SU-DHL-6 (cell line): ENCODE data around the gene BCKDHB.

Experiments used
- H2AFZ ChIP-seq: fragments of 200-600 bp; sonication (generic); 2 replicates; pipeline ENCODE4 v1.6.1; 2014; ENCODE audit warnings: low read depth, mild to moderate bottlenecking, moderate library complexity, mixed read lengths, antibody characterized with exemption, low read length; ENCODE audit not compliant: severe bottlenecking
- H3F3A ChIP-seq: fragments of 200-600 bp; shearing (Covaris generic); 2 replicates; pipeline ENCODE4 v1.6.0; 2016; ENCODE audit warnings: antibody characterized with exemption, mild to moderate bottlenecking; ENCODE audit not compliant: insufficient read depth
- H3K27ac ChIP-seq: fragments of 200-600 bp; sonication (generic); 2 replicates; pipeline ENCODE4 v1.5.1; 2016; ENCODE audit warnings: low read depth, mild to moderate bottlenecking, low read length, moderate library complexity, mixed read lengths
- H3K27me3 ChIP-seq: fragments of 200-600 bp; sonication (generic), shearing (Covaris generic); 2 replicates; pipeline ENCODE4 v1.6.0; 2014; ENCODE audit warnings: mild to moderate bottlenecking, low read length
- H3K36me3 ChIP-seq: fragments of 200-600 bp; sonication (generic); 2 replicates; pipeline ENCODE4 v1.6.1; 2014; ENCODE audit warnings: mild to moderate bottlenecking, low read length, mixed read lengths
- H3K4me2 ChIP-seq: fragments of 300-600, 200-600 bp; shearing (Covaris generic), sonication (generic); 2 replicates; pipeline ENCODE4 v1.6.0; 2014; ENCODE audit warnings: low read length, low read depth, mild to moderate bottlenecking; ENCODE audit not compliant: poor library complexity, severe bottlenecking
- H3K4me3 ChIP-seq: fragments of 200-600 bp; sonication (generic); 2 replicates; pipeline ENCODE4 v1.5.1; 2014; ENCODE audit warnings: antibody characterized with exemption, low read length, mild to moderate bottlenecking, mixed read lengths; ENCODE audit not compliant: insufficient read depth, poor library complexity, severe bottlenecking
- H3K79me2 ChIP-seq: fragments of 200-600 bp; sonication (generic); 2 replicates; pipeline ENCODE4 v1.6.1; 2014; ENCODE audit warnings: mild to moderate bottlenecking, low read length, moderate library complexity; ENCODE audit not compliant: insufficient read depth
- H3K9ac ChIP-seq: fragments of 200-600 bp; sonication (generic); 2 replicates; pipeline ENCODE4 v1.7.0; 2014; ENCODE audit warnings: mild to moderate bottlenecking, low read length
- H3K9me2 ChIP-seq: fragments of 200-600 bp; sonication (generic); replicated peaks from 2 replicates; pipeline ENCODE4 v1.6.1; 2014; ENCODE audit warnings: low read length; ENCODE audit not compliant: insufficient read depth
- H3K9me3 ChIP-seq: fragments of 200-600 bp; sonication (generic); 2 replicates; pipeline ENCODE4 v1.6.1; 2014; ENCODE audit warnings: low read length, mixed read lengths; ENCODE audit not compliant: insufficient read depth
- H4K20me1 ChIP-seq: fragments of 200-600 bp; sonication (generic); 2 replicates; pipeline ENCODE4 v1.6.1; 2014; ENCODE audit warnings: low read depth, mild to moderate bottlenecking, antibody characterized with exemption, low read length, moderate library complexity, mixed read lengths
- CTCF ChIP-seq: fragments of 200-600 bp; sonication (generic); IDR thresholded peaks from one replicate; pipeline ENCODE4 v1.5.1; 2017; ENCODE audit warnings: antibody characterized with exemption, mild to moderate bottlenecking, low read length, moderate library complexity; ENCODE audit not compliant: insufficient read depth, poor library complexity, severe bottlenecking
- EZH2phosphoT487 ChIP-seq: fragments of 200-600 bp; sonication (generic), shearing (Covaris generic); conservative IDR thresholded peaks from 2 replicates; pipeline ENCODE4 v1.6.1; 2018; ENCODE audit warnings: mild to moderate bottlenecking, antibody characterized with exemption, low read length, moderate library complexity, mixed read lengths

BCKDHB gene

GRCh38 chr6:80154160-80154559 is 47.7 kb downstream of the BCKDHB start:
- Histone ChIP-seq H3K4me2 (no peak overlapping the region), H3F3A (no peaks in the 10 kb centered on the region), H2AFZ (no peak overlapping the region), H3K36me3 (no peaks in the 10 kb centered on the region), H4K20me1 (no peaks in the 10 kb centered on the region), H3K4me3 (no peak overlapping the region), H3K27ac (no peak overlapping the region), H3K79me2 (no peaks in the 10 kb centered on the region), H3K9ac (no peak overlapping the region), H3K27me3 (no peaks in the 10 kb centered on the region), H3K9me2 (no peaks in the 10 kb centered on the region), H3K9me3 (no peaks in the 10 kb centered on the region)
- TF ChIP-seq CTCF, result no peak
- TF ChIP-seq EZH2phosphoT487, result no peak

GRCh38 chr6:80156221-80156620 is 49.8 kb downstream of the BCKDHB start:
- H3K9me2 ChIP-seq, result no peaks in the 10 kb centered on the region
- H3K4me2 ChIP-seq, result no peak overlapping the region
- no peaks in the 10 kb centered on the region for H3F3A ChIP-seq
- no peak overlapping the region for H2AFZ ChIP-seq
- TF ChIP-seq EZH2phosphoT487, result no peak
- TF ChIP-seq CTCF, result no peak
- no peak overlapping the region for H3K4me3 ChIP-seq
- H3K27me3 ChIP-seq, result no peaks in the 10 kb centered on the region
- no peaks in the 10 kb centered on the region for H4K20me1 ChIP-seq
- H3K27ac ChIP-seq, result no peak overlapping the region
- no peaks in the 10 kb centered on the region for H3K9me3 ChIP-seq
- no peaks in the 10 kb centered on the region for H3K79me2 ChIP-seq
- no peaks in the 10 kb centered on the region for H3K36me3 ChIP-seq
- H3K9ac ChIP-seq, result no peak overlapping the region

GRCh38 chr6:80158478-80158989 is 52.1 kb downstream of the BCKDHB start:
- H4K20me1 ChIP-seq, result no peaks in the 10 kb centered on the region
- H3K4me2 ChIP-seq, result no peak overlapping the region
- no peak for TF ChIP-seq CTCF
- no peak for TF ChIP-seq EZH2phosphoT487

GRCh38 chr6:80161434-80161833 is 55.0 kb downstream of the BCKDHB start:
- Histone ChIP-seq H3F3A (no peaks in the 10 kb centered on the region), H2AFZ (no peak overlapping the region), H3K9me2 (no peaks in the 10 kb centered on the region), H3K9me3 (no peaks in the 10 kb centered on the region), H3K79me2 (no peaks in the 10 kb centered on the region), H3K4me3 (no peak overlapping the region), H3K27ac (no peak overlapping the region), H3K9ac (no peak overlapping the region), H4K20me1 (no peaks in the 10 kb centered on the region), H3K36me3 (no peaks in the 10 kb centered on the region), H3K27me3 (no peaks in the 10 kb centered on the region), H3K4me2 (no peak overlapping the region)
- no peak for TF ChIP-seq CTCF
- no peak for TF ChIP-seq EZH2phosphoT487

More at GRCh38 chr6:80158478-80158989, 52.1 kb downstream of the BCKDHB start:
- Histone ChIP-seq H3F3A (no peaks in the 10 kb centered on the region), H3K79me2 (no peaks in the 10 kb centered on the region), H3K27me3 (no peaks in the 10 kb centered on the region), H3K27ac (no peak overlapping the region), H3K9me2 (no peaks in the 10 kb centered on the region), H3K9me3 (no peaks in the 10 kb centered on the region), H3K9ac (no peak overlapping the region), H2AFZ (no peak overlapping the region), H3K36me3 (no peaks in the 10 kb centered on the region), H3K4me3 (no peak overlapping the region)
